ENCODE measurements around the gene RNU11.

DNA sequence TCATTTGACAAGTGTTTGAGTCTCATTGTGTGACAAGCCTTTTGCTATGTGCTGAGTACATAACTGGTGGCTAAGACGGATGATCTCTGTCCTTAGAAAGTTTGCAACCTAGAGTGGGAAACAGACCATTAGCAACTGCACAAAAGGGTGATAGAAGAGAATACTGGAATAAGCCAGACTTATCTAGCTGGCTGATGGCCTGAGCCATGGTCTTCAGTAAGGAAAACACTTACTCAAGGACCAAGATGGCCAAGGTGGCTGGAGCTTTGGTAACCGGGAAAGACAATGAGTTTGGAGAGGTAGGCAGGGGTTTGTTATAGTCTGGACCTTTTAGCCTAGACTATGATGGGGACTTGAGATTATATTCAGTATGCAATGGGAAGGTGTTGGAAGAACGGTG is 3.9 kb upstream of the RNU11 start:
- TF ChIP-seq MYBL2 (CRISPR knock-in tag; IDR thresholded peaks at IDR 0.05) (no peak), SMAD3 (CRISPR knock-in tag; IDR thresholded peaks at IDR 0.05; ENCODE audit: borderline replicate concordance) (no peak), ZNF138 (CRISPR knock-in tag; conservative IDR thresholded peaks at IDR 0.05) (no peak)
- TF ChIP-seq, protein P1, sequence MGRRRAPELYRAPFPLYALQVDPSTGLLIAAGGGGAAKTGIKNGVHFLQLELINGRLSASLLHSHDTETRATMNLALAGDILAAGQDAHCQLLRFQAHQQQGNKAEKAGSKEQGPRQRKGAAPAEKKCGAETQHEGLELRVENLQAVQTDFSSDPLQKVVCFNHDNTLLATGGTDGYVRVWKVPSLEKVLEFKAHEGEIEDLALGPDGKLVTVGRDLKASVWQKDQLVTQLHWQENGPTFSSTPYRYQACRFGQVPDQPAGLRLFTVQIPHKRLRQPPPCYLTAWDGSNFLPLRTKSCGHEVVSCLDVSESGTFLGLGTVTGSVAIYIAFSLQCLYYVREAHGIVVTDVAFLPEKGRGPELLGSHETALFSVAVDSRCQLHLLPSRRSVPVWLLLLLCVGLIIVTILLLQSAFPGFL (CRISPR knock-in tag; IDR thresholded peaks at IDR 0.05; ENCODE audit: borderline replicate concordance): no peak
